ENCODE results near the gene SRXN1. TPM values are rescaled to one million over a fixed set of nuclear protein-coding genes. Genes with fewer than 3 reads are reported as not detected.

SRXN1 gene
- total RNA-seq, 1 experiment from 2014 or later, result 80.8 TPM

GRCh38 chr20:622161-622560 is 30.8 kb downstream of the SRXN1 start:
- RAD21 ChIA-PET (ENCODE audit: low non-redundant PET in 1 of 2, low total read pairs in 2 of 2, uncharacterized antibody in 2 of 2, unreplicated experiment in 2 of 2), result no interaction called here
- no peak for TF ChIP-seq CTCF (IDR thresholded peaks at IDR 0.05 in 2 of 3, conservative IDR thresholded peaks at IDR 0.05 in 1 of 3; ENCODE audit: borderline replicate concordance in 1 of 3, insufficient read depth in 1 of 3, low read depth in 2 of 3, low read length in 2 of 3)
- no peak for TF ChIP-seq MAX (IDR thresholded peaks at IDR 0.05)
- TF ChIP-seq YY1 (IDR thresholded peaks at IDR 0.05; ENCODE audit: extremely low read depth, insufficient replicate concordance, low read depth, low read length), result no peak
- TF ChIP-seq ZFX (IDR thresholded peaks at IDR 0.05), result no peak
- no peak for TF ChIP-seq ZBTB33 (IDR thresholded peaks at IDR 0.05; ENCODE audit: extremely low read depth, insufficient replicate concordance, low read length)
- no peak for TF ChIP-seq CEBPB (IDR thresholded peaks at IDR 0.05; ENCODE audit: low read depth)
- TF ChIP-seq RAD21 (IDR thresholded peaks at IDR 0.05; ENCODE audit: low read depth), result no peak
- TF ChIP-seq POLR2A (IDR thresholded peaks at IDR 0.05; ENCODE audit: borderline replicate concordance, extremely low read depth, insufficient read depth, insufficient read length), result no peak
- H3K27ac ChIP-seq (ENCODE audit: low read depth, low read length), result no peak overlapping the region
- H3K9me2 ChIP-seq (ENCODE audit: insufficient read depth), result no peaks in the 10 kb centered on the region
- DNase-seq (ENCODE audit: low read depth, low spot score) (no peak), ATAC-seq (no peak)
- H3K9me3 ChIP-seq (ENCODE audit: control insufficient read depth in 1 of 2, insufficient read depth in 1 of 2, low read depth in 1 of 2, low read length in 2 of 2), result no peaks in the 10 kb centered on the region
- no peak overlapping the region for H3K9ac ChIP-seq (ENCODE audit: low read length)
- no peaks in the 10 kb centered on the region for H3K4me1 ChIP-seq (ENCODE audit: control insufficient read depth in 1 of 2, insufficient read depth in 2 of 2, low read length in 2 of 2)
- H3K27me3 ChIP-seq (ENCODE audit: insufficient read depth, low read length), result no peaks in the 10 kb centered on the region; the same call in 1 of the 2 replicates
- BruUV-seq (replicated peaks), result no TSS peak
- intact Hi-C loops (cut with micrococcal nuclease), result no loop called here
- H4K20me1 ChIP-seq (ENCODE audit: insufficient read depth), result no peaks in the 10 kb centered on the region
- no peaks in the 10 kb centered on the region for H3K79me2 ChIP-seq (ENCODE audit: insufficient read depth, low read length)
- H2AFZ ChIP-seq (ENCODE audit: low read depth, low read length, poor library complexity, severe bottlenecking), result no peak overlapping the region
- POLR2A ChIA-PET, result no interaction called here
- CTCF ChIA-PET, result no interaction called here
- no peak overlapping the region for H3K4me2 ChIP-seq (ENCODE audit: low read length)
- no peak overlapping the region for H3K4me3 ChIP-seq (replicated peaks in 1 of 2; ENCODE audit: low read depth in 1 of 2, low read length in 2 of 2)
- no peaks in the 10 kb centered on the region for H3K36me3 ChIP-seq (ENCODE audit: control insufficient read depth in 1 of 2, insufficient read depth in 2 of 2, low read length in 2 of 2)
